Immature natural killer cell (primary cell): ENCODE measurements around the gene AMY1B. TPM values are rescaled to one million over a fixed set of nuclear protein-coding genes. Genes with fewer than 3 reads are reported as not detected.
"Not testable (repeated sequence)": the region's sequence is repeated elsewhere in the genome, so short reads cannot be mapped to it uniquely, and the experiment has no call there.

ENCODE experiments used
- DNase-seq, 3 donors: peaks; one replicate each; pipeline ENCODE4 v3.0.0; 2022; ENCODE audit warnings: mixed read lengths in 1 of 3
- H3K27ac Mint-ChIP-seq, 6 donors: one replicate each; pipeline ENCODE4 v1.8.0; 2020; ENCODE audit warnings: mixed read lengths in 6 of 6, mild to moderate bottlenecking in 5 of 6, inconsistent platforms in 4 of 6, moderate library complexity in 3 of 6
- H3K27me3 Mint-ChIP-seq, 3 donors: one replicate each; pipeline ENCODE4 v1.8.0; 2020 to 2021; ENCODE audit warnings: low read depth in 3 of 3, mild to moderate bottlenecking in 3 of 3, mixed read lengths in 3 of 3, moderate library complexity in 3 of 3, inconsistent platforms in 1 of 3
- H3K36me3 Mint-ChIP-seq, 3 donors: one replicate each; pipeline ENCODE4 v1.8.0; 2020; ENCODE audit warnings: mixed read lengths in 3 of 3, inconsistent platforms in 2 of 3, mild to moderate bottlenecking in 2 of 3
- H3K4me1 Mint-ChIP-seq, 2 donors: one replicate each; pipeline ENCODE4 v1.8.0; 2020; ENCODE audit warnings: inconsistent platforms in 2 of 2, mild to moderate bottlenecking in 2 of 2, mixed read lengths in 2 of 2, moderate library complexity in 1 of 2
- H3K4me3 Mint-ChIP-seq, 5 donors: one replicate each; pipeline ENCODE4 v1.8.0; 2020; ENCODE audit warnings: mild to moderate bottlenecking in 5 of 5, mixed read lengths in 5 of 5, inconsistent platforms in 3 of 5, moderate library complexity in 3 of 5
- H3K9me3 Mint-ChIP-seq, 6 donors: one replicate each; pipeline ENCODE4 v1.8.0; 2020; ENCODE audit warnings: mild to moderate bottlenecking in 6 of 6, mixed read lengths in 6 of 6, inconsistent platforms in 4 of 6, moderate library complexity in 3 of 6
- polyA plus RNA-seq, 3 donors: library from polyadenylated mRNA; unstranded; fragments of 300-500 nt; fragmentation: Illumina TruSeq; gene quantifications; one replicate each; pipeline ENCODE4 v1.2.3, GENCODE V29; 2021

The AMY1B gene
- polyA plus RNA-seq: not detected

DNA sequence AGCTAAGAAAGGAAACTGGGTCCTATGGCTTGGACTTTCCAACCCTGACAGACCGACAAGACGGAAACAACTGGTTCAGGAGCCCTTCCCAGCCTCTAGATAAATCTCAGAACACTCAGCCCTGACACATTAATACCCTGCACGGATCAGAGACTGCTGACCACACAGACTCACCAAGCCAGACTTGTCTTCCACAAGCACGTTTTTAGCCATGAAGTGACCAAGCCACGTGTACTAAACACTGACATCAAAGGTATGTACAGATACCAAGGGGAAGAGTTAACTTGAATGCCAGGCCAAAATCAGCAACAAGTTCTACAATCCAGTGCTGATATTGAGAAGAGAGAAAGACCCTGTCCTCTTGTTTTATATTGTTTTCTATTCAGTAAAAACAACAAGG, at the start of gene AMY1B:
Gene AMY1B (minus strand): TSS at position 101 of the 400 bp plus-strand sequence. CDS start 571 bp downstream, outside the sequence.
- not testable (repeated sequence) for DNase-seq, H3K27me3 Mint-ChIP-seq, H3K4me3 Mint-ChIP-seq, H3K4me1 Mint-ChIP-seq, H3K36me3 Mint-ChIP-seq, H3K27ac Mint-ChIP-seq, H3K9me3 Mint-ChIP-seq

- H3K36me3 Mint-ChIP-seq, H3K27ac Mint-ChIP-seq, H3K4me1 Mint-ChIP-seq, DNase-seq, H3K4me3 Mint-ChIP-seq, H3K9me3 Mint-ChIP-seq, H3K27me3 Mint-ChIP-seq: not testable (repeated sequence)
Observed at GRCh38 chr1:103745040-103745439, 49.0 kb upstream of the AMY1B start.

GRCh38 chr1:103744449-103744848, 48.4 kb upstream of the AMY1B start:
- not testable (repeated sequence) for H3K4me1 Mint-ChIP-seq, H3K36me3 Mint-ChIP-seq, H3K9me3 Mint-ChIP-seq, DNase-seq, H3K27me3 Mint-ChIP-seq, H3K27ac Mint-ChIP-seq, H3K4me3 Mint-ChIP-seq

GRCh38 chr1:103738031-103738430, 42.0 kb upstream of the AMY1B start:
- H3K4me1 Mint-ChIP-seq, H3K9me3 Mint-ChIP-seq, DNase-seq, H3K4me3 Mint-ChIP-seq, H3K36me3 Mint-ChIP-seq, H3K27ac Mint-ChIP-seq, H3K27me3 Mint-ChIP-seq: not testable (repeated sequence)

DNA sequence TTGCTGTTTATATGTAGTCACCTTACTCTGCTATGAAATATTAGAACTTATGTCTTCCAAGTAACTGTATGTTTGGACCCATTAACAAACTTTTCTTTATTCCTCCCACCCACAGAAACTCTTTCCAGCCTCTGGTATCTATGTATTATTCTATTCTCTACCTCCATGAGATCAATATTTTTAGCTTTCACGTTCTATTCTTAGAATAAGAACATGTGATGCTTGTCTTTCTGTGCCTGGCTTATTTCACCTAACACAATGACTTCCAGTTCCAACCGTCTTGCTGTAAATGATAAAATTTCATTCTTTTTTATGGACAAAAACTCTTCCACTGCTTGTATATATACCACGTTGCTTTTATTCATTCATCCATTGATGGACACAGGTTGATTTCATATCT, 39.3 kb upstream of the AMY1B start:
- not testable (repeated sequence) for H3K4me1 Mint-ChIP-seq, H3K27me3 Mint-ChIP-seq, H3K9me3 Mint-ChIP-seq, H3K36me3 Mint-ChIP-seq, H3K27ac Mint-ChIP-seq, DNase-seq, H3K4me3 Mint-ChIP-seq

DNA sequence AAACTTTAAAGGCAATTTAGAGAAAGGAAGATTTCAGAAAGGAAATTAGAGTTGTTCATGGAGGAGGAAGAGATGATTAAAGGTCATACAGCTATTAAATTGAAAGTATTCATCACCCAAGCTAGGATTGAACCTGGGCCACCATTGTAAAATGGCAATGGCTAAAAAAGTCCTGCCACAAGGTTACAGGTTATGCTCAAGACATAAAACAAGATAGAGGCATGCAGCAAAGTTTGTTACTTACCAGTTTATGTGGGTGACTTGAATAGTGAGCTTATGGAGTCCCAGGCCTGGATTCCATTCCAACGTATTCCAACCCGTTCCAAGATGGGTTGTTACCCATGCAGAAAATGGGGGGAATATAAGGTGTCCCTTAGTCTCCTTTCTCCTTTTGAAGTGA, 25.5 kb upstream of the AMY1B start:
- not testable (repeated sequence) for DNase-seq, H3K9me3 Mint-ChIP-seq, H3K36me3 Mint-ChIP-seq, H3K27ac Mint-ChIP-seq, H3K4me1 Mint-ChIP-seq, H3K27me3 Mint-ChIP-seq, H3K4me3 Mint-ChIP-seq

DNA sequence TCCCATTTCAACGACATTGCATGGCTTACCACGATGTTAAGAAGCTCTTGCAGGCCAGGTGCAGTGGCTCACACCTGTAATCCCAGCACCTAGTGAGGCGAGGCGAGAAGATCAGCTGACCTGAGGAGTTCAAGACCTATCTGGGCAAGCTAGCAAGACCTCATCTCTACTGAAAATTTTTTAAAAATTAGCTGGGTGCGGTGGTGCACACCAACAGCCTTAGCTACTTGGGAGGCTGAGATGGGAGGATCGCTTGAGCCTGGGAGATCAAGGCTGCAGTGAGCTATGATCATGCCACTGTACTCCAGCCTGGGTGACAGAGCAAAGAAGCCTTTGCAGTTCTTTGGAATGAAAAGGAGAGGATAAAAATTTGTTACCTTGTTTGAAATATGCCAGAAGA, 21.4 kb upstream of the AMY1B start:
- not testable (repeated sequence) for H3K4me1 Mint-ChIP-seq, H3K27ac Mint-ChIP-seq, H3K9me3 Mint-ChIP-seq, H3K4me3 Mint-ChIP-seq, H3K36me3 Mint-ChIP-seq, H3K27me3 Mint-ChIP-seq
- peak in 1 of 3 donors; percentile 0 for DNase-seq

GRCh38 chr1:103710381-103710780, 14.4 kb upstream of the AMY1B start:
- not testable (repeated sequence) for H3K9me3 Mint-ChIP-seq, H3K4me3 Mint-ChIP-seq, H3K27ac Mint-ChIP-seq, H3K27me3 Mint-ChIP-seq, H3K4me1 Mint-ChIP-seq, DNase-seq, H3K36me3 Mint-ChIP-seq

DNA sequence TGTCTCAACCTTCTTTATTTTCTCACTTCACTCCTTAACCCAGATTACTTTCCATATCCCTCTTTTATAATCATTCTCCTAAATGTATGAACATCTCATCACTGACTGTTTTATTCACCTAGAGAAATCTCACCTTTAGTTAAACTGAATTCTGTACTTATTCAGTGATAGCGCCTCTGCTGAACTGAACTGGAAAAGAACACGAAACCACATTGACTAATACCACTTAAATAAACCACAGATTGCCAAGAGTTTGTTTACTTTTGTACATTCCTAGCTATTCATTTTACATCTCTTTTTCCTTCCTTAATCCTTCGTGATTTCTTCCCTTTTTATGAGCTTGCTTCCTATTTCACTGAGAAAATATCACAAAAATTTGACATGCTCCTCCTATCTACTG, 11.7 kb upstream of the AMY1B start:
- not testable (repeated sequence) for H3K36me3 Mint-ChIP-seq, H3K27me3 Mint-ChIP-seq, H3K4me1 Mint-ChIP-seq, H3K27ac Mint-ChIP-seq, H3K9me3 Mint-ChIP-seq, DNase-seq, H3K4me3 Mint-ChIP-seq

- DNase-seq, H3K9me3 Mint-ChIP-seq, H3K36me3 Mint-ChIP-seq, H3K4me3 Mint-ChIP-seq, H3K27me3 Mint-ChIP-seq, H3K27ac Mint-ChIP-seq, H3K4me1 Mint-ChIP-seq: not testable (repeated sequence)
Observed at GRCh38 chr1:103701256-103701655, 5.2 kb upstream of the AMY1B start.

DNA sequence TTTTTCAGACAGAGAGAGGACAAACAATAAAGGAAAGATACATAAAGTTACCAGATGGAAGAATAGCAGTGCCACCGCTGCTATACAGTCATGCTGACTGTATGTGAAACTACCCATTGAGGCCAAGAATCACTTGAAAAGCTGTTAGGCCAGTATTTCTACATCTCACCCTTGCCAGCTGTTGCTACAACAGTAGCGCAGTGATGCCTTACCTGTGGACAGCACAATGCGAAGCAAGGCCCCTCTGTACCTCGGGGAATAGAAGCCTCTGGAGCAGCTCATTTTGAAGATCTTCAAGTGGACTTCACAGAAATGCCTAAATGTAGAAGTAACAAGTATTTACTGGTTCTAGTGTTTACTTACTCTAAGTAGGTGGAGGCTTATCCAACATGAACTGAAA, 4.7 kb upstream of the AMY1B start:
- H3K36me3 Mint-ChIP-seq, H3K27ac Mint-ChIP-seq, H3K4me1 Mint-ChIP-seq, H3K9me3 Mint-ChIP-seq, H3K27me3 Mint-ChIP-seq, DNase-seq, H3K4me3 Mint-ChIP-seq: not testable (repeated sequence)

GRCh38 chr1:103697430-103697829, 1.4 kb upstream of the AMY1B start:
- not testable (repeated sequence) for H3K4me1 Mint-ChIP-seq, H3K9me3 Mint-ChIP-seq, H3K27ac Mint-ChIP-seq, H3K27me3 Mint-ChIP-seq, H3K36me3 Mint-ChIP-seq, H3K4me3 Mint-ChIP-seq, DNase-seq

- not testable (repeated sequence) for H3K4me1 Mint-ChIP-seq, H3K4me3 Mint-ChIP-seq, H3K9me3 Mint-ChIP-seq, DNase-seq, H3K36me3 Mint-ChIP-seq, H3K27me3 Mint-ChIP-seq, H3K27ac Mint-ChIP-seq
Observed at GRCh38 chr1:103676335-103676734, 19.7 kb downstream of the AMY1B start.

DNA sequence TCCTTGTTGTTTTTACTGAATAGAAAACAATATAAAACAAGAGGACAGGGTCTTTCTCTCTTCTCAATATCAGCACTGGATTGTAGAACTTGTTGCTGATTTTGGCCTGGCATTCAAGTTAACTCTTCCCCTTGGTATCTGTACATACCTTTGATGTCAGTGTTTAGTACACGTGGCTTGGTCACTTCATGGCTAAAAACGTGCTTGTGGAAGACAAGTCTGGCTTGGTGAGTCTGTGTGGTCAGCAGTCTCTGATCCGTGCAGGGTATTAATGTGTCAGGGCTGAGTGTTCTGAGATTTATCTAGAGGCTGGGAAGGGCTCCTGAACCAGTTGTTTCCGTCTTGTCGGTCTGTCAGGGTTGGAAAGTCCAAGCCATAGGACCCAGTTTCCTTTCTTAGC, 40.5 kb downstream of the AMY1B start, which contains the start of gene AMY1A:
Gene AMY1A (plus strand): TSS at position 301 of the 400 bp plus-strand sequence. CDS start 571 bp downstream, outside the sequence.
- H3K36me3 Mint-ChIP-seq, H3K4me1 Mint-ChIP-seq, DNase-seq, H3K9me3 Mint-ChIP-seq, H3K27me3 Mint-ChIP-seq, H3K27ac Mint-ChIP-seq, H3K4me3 Mint-ChIP-seq: not testable (repeated sequence)

DNA sequence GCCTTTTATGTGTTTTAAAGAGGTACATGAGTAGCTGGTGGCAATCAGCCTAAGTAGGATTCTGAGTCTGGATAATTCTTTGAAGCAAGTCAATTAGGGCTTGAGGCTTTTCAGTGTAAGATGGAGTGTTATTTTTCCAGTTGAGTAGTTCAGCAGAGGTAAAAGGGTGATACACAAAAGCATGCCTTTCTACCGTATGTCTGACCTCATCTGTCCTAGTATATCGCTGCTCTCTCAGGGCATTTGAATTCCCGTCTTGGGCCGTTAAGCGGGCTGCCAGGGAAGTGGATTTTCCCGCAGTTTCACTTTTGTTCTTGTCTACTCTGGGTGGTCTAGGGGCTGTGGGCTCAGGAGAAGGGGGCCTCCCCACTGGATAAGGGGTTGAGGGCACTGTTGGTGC, 41.9 kb downstream of the AMY1B start:
- not testable (repeated sequence) for H3K36me3 Mint-ChIP-seq, H3K9me3 Mint-ChIP-seq

DNA sequence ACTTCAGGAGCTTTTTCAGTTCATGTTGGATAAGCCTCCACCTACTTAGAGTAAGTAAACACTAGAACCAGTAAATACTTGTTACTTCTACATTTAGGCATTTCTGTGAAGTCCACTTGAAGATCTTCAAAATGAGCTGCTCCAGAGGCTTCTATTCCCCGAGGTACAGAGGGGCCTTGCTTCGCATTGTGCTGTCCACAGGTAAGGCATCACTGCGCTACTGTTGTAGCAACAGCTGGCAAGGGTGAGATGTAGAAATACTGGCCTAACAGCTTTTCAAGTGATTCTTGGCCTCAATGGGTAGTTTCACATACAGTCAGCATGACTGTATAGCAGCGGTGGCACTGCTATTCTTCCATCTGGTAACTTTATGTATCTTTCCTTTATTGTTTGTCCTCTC, 45.1 kb downstream of the AMY1B start:
- not testable (repeated sequence) for H3K27me3 Mint-ChIP-seq, H3K4me3 Mint-ChIP-seq

More for the DNA sequence above, 41.9 kb downstream of the AMY1B start:
- not testable (repeated sequence) for H3K4me1 Mint-ChIP-seq, DNase-seq, H3K27ac Mint-ChIP-seq, H3K27me3 Mint-ChIP-seq, H3K4me3 Mint-ChIP-seq

More for the DNA sequence above, 45.1 kb downstream of the AMY1B start:
- not testable (repeated sequence) for H3K36me3 Mint-ChIP-seq, DNase-seq, H3K9me3 Mint-ChIP-seq, H3K4me1 Mint-ChIP-seq, H3K27ac Mint-ChIP-seq
